Muscle of arm (tissue), 12 donors: ENCODE data around the gene UBE2F. TPM values are rescaled to one million over a fixed set of nuclear protein-coding genes. Genes with fewer than 3 reads are reported as not detected.
"Not testable (repeated sequence)": the region's sequence is repeated elsewhere in the genome, so short reads cannot be mapped to it uniquely, and the experiment has no call there.

ENCODE experiments used
- DNase-seq: peaks from one replicate; pipeline ENCODE4 v3.0.0-alpha.2; 2013
- polyA plus RNA-seq, 12 donors: library from polyadenylated mRNA; unstranded; fragments of 120-200 nt; gene quantifications; one replicate each; pipeline ENCODE4 v1.2.1, GENCODE V29; 2013; ENCODE audit not compliant: insufficient read length in 12 of 12

UBE2F gene
- polyA plus RNA-seq, 12 donors, result 34.3 to 49.0 (median 40.4) TPM; not detected in 1

- no peak for DNase-seq
Observed at GRCh38 chr2:238013806-238014205, 47.0 kb downstream of the UBE2F start.

- no peak for DNase-seq
Observed at GRCh38 chr2:238015705-238016104, 48.9 kb downstream of the UBE2F start.

- no peak for DNase-seq
Observed at GRCh38 chr2:238016526-238016925, 49.7 kb downstream of the UBE2F start.

- no peak for DNase-seq
Observed at GRCh38 chr2:238019962-238020361, 53.1 kb downstream of the UBE2F start.

GRCh38 chr2:238020816-238021215, 54.0 kb downstream of the UBE2F start:
- DNase-seq, result no peak

- DNase-seq, result no peak
Observed at GRCh38 chr2:238021327-238021726, 54.5 kb downstream of the UBE2F start.

- no peak for DNase-seq
Observed at GRCh38 chr2:238022594-238023157, 55.9 kb downstream of the UBE2F start.

- DNase-seq, result no peak
Observed at GRCh38 chr2:238023608-238024007, 56.8 kb downstream of the UBE2F start.

- no peak for DNase-seq
Observed at GRCh38 chr2:238024986-238025385, 58.2 kb downstream of the UBE2F start.

- no peak for DNase-seq
Observed at GRCh38 chr2:238025741-238026360, 59.0 kb downstream of the UBE2F start.

- no peak for DNase-seq
Observed at GRCh38 chr2:238027058-238027457, 60.2 kb downstream of the UBE2F start.

GRCh38 chr2:238027591-238028415, 61.0 kb downstream of the UBE2F start:
- DNase-seq, result no peak

GRCh38 chr2:238029853-238030252, 63.0 kb downstream of the UBE2F start:
- DNase-seq, result no peak

- DNase-seq, result no peak
Observed at GRCh38 chr2:238030422-238031155, 63.8 kb downstream of the UBE2F start.

- no peak for DNase-seq
Observed at GRCh38 chr2:238031751-238032150, 64.9 kb downstream of the UBE2F start.

- no peak for DNase-seq
Observed at GRCh38 chr2:238032755-238033337, 66.0 kb downstream of the UBE2F start.

- DNase-seq, result not testable (repeated sequence)
Observed at GRCh38 chr2:238033991-238034390, 67.2 kb downstream of the UBE2F start.

- DNase-seq, result no peak
Observed at GRCh38 chr2:238038203-238038602, 71.4 kb downstream of the UBE2F start.

- no peak for DNase-seq
Observed at GRCh38 chr2:238039151-238039550, 72.3 kb downstream of the UBE2F start.

GRCh38 chr2:238039985-238040384, 73.2 kb downstream of the UBE2F start:
- DNase-seq, result no peak

GRCh38 chr2:238040918-238041317, 74.1 kb downstream of the UBE2F start:
- DNase-seq, result no peak

- no peak for DNase-seq
Observed at GRCh38 chr2:238042090-238042489, 75.3 kb downstream of the UBE2F start.
